HG03342 (cell line): Measurements from ENCODE around the gene PPARG.
"Not testable (repeated sequence)": the region's sequence is repeated elsewhere in the genome, so short reads cannot be mapped to it uniquely, and the experiment has no call there.

Source experiments
- ATAC-seq: cut with Tn5 transposase; IDR thresholded peaks from one replicate; pipeline ENCODE4 v1.9.1; 2021; ENCODE audit warnings: mild to moderate bottlenecking, moderate library complexity; ENCODE audit not compliant: unreplicated experiment

Gene PPARG

GRCh38 chr3:12278566-12278965 is 10.3 kb upstream of the PPARG start:
- no peak for ATAC-seq

DNA sequence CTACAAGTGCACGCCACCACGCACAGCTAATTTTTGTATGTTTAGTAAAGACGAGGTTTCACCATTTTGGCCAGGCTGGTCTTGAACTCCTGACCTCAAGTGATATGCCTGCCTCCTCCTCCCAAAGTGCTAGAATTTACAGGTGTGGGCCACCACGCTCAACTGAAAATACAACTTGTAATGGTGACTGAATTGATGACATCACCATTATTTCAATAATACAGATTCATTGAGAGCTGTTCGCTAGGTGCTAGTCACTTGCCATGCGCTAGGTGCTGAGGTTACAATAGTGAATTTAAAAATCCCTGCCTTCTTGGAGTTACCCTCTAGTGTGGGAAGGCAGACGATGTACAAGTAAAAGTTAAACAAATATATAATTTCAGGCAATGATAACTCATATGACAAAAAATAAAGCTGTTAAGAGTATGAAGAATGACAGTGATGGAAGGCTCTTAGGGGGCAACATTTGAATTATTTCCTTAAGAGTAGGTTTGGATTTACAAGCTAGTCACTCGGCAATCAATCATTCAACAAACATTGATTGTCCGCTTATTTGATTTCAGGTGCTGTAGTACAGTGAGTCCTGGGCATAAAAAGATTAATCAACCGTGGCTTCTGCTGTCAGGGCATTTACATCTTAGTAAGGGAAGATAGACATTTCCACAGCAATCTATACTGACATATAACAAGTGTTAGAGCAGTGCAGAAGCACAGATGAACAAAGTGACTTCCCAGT is 9.1 kb upstream of the PPARG start:
- no peak for ATAC-seq

DNA sequence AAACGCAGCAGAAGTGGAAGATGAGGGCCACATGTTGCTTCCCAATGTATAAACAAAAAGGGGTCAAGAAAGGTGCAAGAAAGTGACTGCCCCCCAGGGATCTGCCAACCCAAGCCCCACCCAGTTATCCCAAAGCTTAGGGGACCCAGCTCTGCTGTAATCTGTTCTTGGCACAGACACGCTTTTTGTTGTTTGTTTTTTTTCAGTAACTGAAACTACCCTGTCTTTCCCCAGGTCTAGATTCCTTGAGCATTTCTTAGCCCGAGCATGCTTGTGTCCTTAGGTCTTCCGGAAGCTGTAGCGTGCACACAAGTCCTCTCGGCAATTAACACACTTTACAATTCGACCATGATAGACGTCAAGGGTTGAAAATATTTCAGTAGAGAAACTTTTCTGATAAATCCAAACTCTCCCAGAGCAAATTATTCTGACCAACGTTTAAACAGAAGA is 8.5 kb upstream of the PPARG start:
- no peak for ATAC-seq

- ATAC-seq, result no peak
Observed at GRCh38 chr3:12284591-12284990, 4.3 kb upstream of the PPARG start.

DNA sequence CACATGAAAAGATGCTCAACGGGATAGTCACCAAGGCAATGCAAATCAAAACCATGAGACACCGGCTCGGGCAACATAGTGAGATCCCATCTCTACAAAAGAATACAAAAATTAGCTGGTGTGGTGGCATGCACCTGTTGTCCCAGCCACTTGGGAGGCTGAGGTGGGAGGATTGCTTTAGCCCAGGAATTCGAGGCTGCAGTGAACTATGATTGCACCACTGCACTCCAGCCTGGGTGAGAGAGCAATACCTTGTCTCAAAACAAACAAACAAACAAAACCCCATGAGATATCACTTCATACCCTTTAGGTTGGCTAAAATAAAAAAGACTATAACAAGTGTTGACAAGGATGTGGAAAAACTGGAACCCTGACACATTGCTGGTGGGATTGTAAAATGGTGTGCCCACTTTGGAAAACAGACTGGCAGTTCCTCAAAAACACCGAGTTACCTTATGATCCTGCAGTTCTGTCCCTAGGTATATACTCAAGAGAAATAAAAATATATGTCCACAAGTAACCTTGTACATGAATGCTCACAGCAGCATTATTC is 3.8 kb upstream of the PPARG start:
- no peak for ATAC-seq

DNA sequence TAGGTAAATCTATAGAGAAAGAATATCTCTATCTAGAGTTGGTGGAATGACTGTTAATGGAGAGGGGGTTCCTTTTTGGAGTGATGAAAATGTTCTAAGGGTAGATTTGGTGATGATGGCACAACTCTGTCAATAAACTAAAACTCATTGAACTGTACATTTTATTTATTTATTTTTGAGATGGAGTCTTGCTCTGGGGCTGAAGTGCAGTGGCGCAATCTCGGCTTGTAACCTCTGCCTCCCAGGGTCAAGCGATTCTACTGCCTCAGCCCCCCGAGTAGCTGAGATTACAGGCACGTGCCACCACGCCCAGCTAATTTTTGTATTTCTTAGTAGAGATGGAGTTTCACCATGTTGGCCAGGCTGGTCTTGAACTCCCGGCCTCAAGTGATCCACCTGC is 3.1 kb upstream of the PPARG start:
- not testable (repeated sequence) for ATAC-seq

- no peak for ATAC-seq
Observed at GRCh38 chr3:12286504-12286903, 2.4 kb upstream of the PPARG start.

DNA sequence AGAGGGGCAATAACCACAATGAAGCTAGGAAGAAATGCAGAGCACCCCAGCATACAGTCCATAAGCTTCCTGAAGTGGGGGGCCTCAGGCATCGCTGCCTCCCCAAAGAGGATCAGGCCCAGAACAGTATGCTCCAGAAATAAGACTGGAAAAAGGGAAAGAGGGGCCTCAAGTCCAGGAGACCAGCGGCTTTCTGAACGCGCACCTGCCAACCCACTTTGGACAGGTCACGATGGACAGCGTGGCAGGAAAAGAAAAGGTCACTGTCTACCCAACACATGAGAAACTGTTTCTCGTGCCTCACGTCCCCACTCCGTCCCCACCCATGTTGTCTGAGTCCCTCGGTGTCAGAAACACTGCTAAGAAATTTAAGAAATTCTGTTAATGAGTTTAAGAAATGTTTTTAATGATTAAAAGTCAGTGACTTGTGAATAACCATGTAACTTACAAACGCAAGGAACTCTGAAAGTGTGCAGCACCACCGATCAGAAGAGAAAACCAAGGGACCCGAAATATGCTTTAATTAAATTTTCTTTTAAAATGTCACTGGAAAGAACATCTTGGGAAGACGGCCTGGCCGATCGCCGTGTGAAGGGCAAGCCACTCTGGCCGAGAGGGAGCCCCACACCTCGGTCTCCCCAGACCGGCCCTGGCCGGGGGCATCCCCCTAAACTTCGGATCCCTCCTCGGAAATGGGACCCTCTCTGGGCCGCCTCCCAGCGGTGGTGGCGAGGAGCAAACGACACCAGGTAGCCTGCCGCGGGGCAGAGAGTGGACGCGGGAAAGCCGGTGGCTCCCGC is 1.7 kb upstream of the PPARG start:
- no peak for ATAC-seq

GRCh38 chr3:12287727-12288181 is 1.1 kb upstream of the PPARG start:
- ATAC-seq, result no peak

DNA sequence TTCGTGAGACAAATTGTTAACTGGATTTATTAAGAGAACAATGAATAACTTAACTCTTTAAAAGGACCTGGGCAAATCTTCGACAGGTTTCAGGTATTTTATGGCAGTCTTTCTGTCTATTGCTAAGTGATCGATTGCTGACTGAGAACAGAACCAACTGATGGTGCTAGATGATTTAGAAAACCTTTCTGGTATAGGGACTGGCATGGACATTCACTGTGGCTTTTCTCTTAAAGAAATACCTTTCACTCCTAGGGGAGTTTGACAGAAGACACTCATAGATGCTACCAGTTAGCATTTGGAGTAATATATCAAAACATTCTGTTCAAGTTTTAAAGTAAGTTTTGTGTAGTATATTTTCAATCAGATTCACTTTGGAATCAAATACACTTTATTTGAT is 654 bp downstream of the PPARG start:
- ATAC-seq, result no peak

DNA sequence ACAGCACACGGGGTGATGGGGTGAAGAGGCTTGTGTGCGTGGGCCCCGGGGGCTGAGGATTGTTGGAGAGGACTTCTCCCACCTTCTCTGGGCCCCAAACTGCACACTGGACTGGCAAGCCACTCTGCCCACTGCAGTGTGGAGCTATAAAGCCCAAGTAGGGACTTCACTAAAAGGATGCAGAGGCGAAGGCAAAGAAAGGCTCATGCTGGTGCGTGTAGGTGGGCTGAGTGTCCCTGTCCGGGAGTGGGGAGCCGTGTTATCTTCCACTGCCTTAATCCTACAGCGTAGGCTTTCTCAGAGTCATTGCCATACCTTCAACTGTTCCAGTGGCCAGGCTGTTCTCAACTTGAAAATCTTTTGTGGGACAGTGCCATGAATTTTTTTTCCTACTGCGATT is 3.9 kb downstream of the PPARG start:
- no peak for ATAC-seq

DNA sequence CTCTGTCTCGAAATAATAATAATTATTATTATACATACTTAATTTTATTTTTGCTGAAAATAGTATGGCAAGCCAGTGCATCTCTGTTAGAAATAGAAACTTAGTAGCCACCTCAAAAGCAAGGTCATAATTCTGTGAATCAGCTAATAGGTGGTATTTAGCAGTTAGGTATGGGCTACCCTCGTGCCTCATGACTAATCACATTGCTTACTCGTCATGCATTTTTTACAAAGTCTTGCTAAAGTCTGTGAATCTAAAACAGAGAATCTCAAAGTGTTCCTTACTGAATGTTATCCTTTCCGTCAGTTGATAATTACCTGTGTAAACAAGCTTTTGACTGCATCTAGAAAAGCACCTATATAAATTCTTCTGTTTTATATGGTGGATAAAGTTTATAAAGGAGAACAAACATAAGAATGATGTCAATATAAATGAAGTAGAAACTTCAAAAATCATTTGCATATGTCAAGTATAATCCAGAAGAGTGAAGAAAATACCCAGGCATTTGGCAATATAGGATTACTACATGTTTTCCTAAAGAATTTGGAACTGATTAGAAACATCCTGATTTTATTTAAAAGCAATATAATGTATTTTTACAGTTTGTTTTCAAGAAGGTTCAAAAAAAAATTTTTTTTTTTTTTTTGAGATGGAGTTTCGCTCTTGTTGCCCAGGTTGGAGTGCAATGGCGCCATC is 6.2 kb downstream of the PPARG start:
- ATAC-seq, result no peak

DNA sequence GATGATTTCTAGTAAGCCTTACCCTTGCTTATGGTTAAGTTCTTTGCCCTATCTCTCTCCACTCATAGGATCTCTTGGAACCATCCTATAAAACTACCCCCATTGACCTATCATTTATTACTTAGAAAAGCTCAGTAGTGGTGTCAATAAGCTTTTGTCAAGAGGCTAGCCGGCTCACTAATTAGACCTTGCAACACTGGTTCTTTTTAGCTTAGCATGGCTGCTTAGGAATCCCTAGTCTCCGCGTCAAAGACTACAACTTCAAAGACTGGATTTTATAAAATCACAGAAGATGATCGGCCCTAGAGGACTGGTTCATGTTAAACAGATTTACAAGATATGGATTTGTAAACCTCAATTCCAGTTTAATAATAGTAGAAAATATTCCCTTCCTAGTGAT is 7.6 kb downstream of the PPARG start:
- no peak for ATAC-seq

DNA sequence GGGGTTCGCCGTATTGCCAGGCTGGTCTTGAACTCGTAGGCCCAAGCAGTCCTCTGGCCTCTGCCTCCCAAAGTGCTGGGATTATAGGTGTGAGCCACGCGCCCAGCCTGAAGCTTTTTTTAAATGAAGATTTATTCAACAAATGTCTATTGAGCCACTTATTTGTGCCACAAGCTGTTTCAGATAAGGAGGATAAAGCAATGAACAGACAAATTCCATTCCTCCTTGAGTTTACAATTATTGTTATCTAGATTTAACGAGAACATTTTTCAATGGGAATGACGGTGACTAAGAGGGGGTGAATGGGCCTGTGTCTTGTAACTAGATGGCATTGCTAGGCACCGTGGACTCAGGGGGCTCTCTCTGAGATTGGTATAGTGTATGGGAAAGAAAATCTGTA is 10.2 kb downstream of the PPARG start:
- no peak for ATAC-seq

DNA sequence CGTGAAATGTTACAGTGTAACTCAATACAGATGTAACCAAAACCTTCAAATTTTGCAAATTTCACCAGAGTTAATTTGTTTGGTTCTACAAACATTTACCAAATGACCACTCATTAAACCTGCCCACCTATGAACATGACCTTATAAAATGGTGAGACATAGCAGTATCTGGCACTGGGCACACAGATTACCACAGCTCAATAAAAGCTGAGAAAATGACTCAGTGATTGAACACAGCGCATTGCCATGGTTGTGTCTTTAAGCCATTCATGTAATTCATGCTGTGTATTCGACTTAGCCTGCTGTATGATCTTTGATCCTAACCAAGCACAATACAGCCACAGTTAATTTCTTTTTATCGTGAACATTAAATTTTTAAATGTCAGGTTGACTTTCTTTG is 11.3 kb downstream of the PPARG start:
- ATAC-seq, result no peak

DNA sequence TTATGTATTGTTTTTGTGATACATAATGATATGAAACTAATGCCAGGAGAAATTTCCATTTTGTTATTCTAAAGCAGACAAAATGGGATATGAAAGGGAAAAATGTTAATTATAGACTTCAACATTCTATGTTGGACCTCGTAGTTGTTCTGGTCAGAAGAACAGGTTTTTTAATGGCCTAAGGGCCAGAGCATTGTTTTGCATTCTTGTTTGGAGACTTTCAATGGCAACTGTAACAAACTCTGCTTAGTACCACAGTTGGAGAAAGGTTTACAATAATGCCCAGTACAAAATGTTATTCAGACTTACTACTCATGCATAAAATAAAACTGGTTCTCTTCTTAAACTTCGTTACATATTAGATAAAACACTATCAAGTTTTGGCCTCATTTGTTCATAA is 12.2 kb downstream of the PPARG start:
- no peak for ATAC-seq

DNA sequence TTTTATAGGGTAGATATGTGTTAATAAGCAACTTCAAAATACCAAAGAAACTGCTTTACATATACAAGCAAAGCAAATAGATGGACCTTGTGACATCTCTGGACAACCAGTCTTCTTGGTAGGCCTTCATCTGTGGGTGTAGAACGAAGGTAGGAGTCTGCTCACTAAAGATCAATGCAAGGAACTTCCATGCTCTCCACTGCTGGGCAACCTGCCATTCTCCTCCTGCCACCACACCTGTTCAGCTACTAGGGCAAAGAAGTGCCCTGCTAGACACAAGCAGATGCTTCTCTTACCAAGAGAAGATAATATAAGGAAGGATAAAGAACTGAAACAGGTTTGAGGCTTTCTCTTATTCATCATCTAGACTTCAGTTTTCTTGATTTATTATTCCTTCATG is 12.6 kb downstream of the PPARG start:
- ATAC-seq, result no peak

GRCh38 chr3:12302564-12302963 is 13.7 kb downstream of the PPARG start:
- no peak for ATAC-seq

DNA sequence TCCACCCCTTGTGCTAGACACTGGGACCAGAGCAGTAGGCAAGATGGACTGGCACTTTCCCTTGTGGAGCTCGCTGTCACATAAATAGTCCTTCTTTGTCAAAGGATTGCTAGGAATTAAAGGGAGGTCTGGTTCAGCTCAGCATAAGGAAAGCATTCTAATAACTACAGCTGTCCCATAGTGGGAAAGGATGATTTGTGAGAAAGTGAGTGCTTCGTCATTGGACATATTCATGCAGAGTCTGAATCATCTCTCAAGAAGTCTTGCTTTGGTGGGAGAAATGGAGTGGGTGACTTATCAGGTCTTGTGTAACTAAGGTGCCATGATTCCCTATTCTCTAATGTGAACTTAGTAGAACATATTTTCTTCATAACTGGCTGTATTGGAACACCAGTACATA is 14.7 kb downstream of the PPARG start:
- ATAC-seq, result no peak

GRCh38 chr3:12303993-12304392 is 15.1 kb downstream of the PPARG start:
- no peak for ATAC-seq

- no peak for ATAC-seq
Observed at GRCh38 chr3:12307136-12307535, 18.3 kb downstream of the PPARG start.
